Heart left ventricle (tissue), 13 donors: ENCODE results near the gene CHRNA3.

Experiments
- POLR2A ChIP-seq, 2 donors: fragments of 450-650 bp; IDR thresholded peaks; one replicate each; pipeline ENCODE4 v1.6.1; 2017; ENCODE audit warnings: antibody characterized with exemption in 2 of 2, mild to moderate bottlenecking in 2 of 2, moderate library complexity in 2 of 2
- TF ChIP-seq, protein P1 (sequence below), 12 donors: fragments of 200-600 bp; sonication (generic) in 4 of 12; IDR thresholded peaks; one replicate each; pipeline versions ENCODE4 v1.5.0 to v1.8.0; 2018 to 2022; ENCODE audit warnings: antibody characterized with exemption in 12 of 12, mild to moderate bottlenecking in 5 of 12
- donor health status: ischemic (EF 13 %, LVEDD 7.1; RV severe dilation, severe dysfunction).
- donor health status: DM: no; HTN: yes; CAD: no.
- donor health status: DM: no; HTN: no; CAD: no.
- donor health status: ischemic (EF 25% LVEDD 6.9; RV normal size, moderate dysfunction).
- donor health status: ischemic (EF 25% LVEDD 5.7; RV mildly dilated, moderate dysfunction).
- donor health status: ischemic (EF 35%, LVEDD 5.7; RV mildly dilated, moderate dysfunction).
- donor health status: nonischemic (EF 11% LVEDD 7.7; RV severe dilation, severe dysfunction).
- donor health status: DM: yes; HTN: yes; CAD: no.
- donor health status: PGD.
- donor health status: ischemic (EF 29% LVEDD 5.4; RV normal size, mild dysfunction).
- donor health status: nonischemic (EF 23%, LVEDD 6.1; RV moderate dilation, normal function).

DNA sequence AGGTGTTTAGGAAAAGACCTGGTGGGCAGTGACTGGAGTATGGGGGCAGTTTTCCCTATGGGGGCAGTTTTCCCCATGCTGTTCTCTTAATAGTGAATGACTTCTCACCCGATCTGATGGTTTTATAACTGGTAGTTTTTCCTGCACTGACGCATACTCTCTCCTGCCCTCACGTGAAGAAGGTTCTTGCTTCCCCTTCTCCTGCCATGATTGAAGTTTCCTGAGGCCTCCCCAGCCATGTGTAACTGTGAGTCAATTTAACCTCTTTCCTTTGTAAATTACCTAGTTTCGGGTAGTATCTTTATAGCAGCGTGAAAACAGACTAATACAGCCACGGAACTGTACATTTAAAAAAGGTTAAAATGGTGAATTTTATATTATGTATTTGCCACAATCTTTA, 45.2 kb upstream of the CHRNA3 start:
- TF ChIP-seq, protein P1, sequence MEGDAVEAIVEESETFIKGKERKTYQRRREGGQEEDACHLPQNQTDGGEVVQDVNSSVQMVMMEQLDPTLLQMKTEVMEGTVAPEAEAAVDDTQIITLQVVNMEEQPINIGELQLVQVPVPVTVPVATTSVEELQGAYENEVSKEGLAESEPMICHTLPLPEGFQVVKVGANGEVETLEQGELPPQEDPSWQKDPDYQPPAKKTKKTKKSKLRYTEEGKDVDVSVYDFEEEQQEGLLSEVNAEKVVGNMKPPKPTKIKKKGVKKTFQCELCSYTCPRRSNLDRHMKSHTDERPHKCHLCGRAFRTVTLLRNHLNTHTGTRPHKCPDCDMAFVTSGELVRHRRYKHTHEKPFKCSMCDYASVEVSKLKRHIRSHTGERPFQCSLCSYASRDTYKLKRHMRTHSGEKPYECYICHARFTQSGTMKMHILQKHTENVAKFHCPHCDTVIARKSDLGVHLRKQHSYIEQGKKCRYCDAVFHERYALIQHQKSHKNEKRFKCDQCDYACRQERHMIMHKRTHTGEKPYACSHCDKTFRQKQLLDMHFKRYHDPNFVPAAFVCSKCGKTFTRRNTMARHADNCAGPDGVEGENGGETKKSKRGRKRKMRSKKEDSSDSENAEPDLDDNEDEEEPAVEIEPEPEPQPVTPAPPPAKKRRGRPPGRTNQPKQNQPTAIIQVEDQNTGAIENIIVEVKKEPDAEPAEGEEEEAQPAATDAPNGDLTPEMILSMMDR (IDR thresholded peaks at IDR 0.05): no peak
- no peak for TF ChIP-seq POLR2A (IDR thresholded peaks at IDR 0.05)
